Measurements from ENCODE around the gene EXO1. TPM values are rescaled to one million over a fixed set of nuclear protein-coding genes. Genes with fewer than 3 reads are reported as not detected.

The EXO1 gene
- total RNA-seq, 3 donors from 2014 or later: 2.0 to 7.4 (median 2.1) TPM

GRCh38 chr1:241827264-241827663, 20.7 kb upstream of the EXO1 start:
- Histone ChIP-seq H3K4me3 (no peak overlapping the region), H3K4me1 (ENCODE audit: low read depth) (no peaks in the 10 kb centered on the region), H3K9me3 (no peaks in the 10 kb centered on the region), H3K36me3 (ENCODE audit: low read depth) (no peaks in the 10 kb centered on the region)
- TF ChIP-seq, protein P1, sequence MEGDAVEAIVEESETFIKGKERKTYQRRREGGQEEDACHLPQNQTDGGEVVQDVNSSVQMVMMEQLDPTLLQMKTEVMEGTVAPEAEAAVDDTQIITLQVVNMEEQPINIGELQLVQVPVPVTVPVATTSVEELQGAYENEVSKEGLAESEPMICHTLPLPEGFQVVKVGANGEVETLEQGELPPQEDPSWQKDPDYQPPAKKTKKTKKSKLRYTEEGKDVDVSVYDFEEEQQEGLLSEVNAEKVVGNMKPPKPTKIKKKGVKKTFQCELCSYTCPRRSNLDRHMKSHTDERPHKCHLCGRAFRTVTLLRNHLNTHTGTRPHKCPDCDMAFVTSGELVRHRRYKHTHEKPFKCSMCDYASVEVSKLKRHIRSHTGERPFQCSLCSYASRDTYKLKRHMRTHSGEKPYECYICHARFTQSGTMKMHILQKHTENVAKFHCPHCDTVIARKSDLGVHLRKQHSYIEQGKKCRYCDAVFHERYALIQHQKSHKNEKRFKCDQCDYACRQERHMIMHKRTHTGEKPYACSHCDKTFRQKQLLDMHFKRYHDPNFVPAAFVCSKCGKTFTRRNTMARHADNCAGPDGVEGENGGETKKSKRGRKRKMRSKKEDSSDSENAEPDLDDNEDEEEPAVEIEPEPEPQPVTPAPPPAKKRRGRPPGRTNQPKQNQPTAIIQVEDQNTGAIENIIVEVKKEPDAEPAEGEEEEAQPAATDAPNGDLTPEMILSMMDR (IDR thresholded peaks at IDR 0.05): no peak
- ATAC-seq: no peak
- DNase-seq: no peak
- intact Hi-C loops (cut with DNase I, micrococcal nuclease): no loop called here

DNA sequence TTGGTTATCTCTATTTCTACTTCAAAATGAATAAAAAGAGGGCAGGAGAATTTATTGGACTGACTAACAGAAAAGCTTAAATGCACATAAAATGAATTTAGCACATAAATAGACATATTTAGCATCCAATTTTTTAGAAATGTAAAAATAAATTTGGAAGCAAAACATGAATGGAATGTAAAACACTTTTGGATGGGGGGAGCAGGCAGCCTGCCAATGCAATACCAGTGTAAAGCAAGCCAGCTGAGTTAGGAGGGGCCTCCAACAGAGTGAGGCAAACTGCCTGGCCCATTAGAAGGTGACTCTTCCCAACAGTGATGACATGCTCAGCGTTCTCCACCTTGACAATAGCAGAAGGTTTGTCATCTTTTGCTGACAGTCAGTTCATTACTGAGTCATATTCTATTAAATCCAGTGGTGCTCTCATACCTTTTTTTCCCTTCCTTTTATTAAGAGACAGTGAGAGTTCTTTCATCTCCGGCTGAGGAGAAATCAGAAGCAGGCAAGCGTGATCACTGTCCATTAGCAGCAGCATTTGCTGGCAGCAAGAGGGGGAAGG, 19.5 kb upstream of the EXO1 start:
- TF ChIP-seq, protein P1 (IDR thresholded peaks at IDR 0.05): no peak
- Histone ChIP-seq H3K36me3 (ENCODE audit: low read depth) (no peaks in the 10 kb centered on the region), H3K4me3 (no peak overlapping the region), H3K4me1 (ENCODE audit: low read depth) (no peaks in the 10 kb centered on the region), H3K9me3 (no peaks in the 10 kb centered on the region)
- DNase-seq (no peak), ATAC-seq (no peak)
- intact Hi-C loops (cut with DNase I, micrococcal nuclease): no loop called here

DNA sequence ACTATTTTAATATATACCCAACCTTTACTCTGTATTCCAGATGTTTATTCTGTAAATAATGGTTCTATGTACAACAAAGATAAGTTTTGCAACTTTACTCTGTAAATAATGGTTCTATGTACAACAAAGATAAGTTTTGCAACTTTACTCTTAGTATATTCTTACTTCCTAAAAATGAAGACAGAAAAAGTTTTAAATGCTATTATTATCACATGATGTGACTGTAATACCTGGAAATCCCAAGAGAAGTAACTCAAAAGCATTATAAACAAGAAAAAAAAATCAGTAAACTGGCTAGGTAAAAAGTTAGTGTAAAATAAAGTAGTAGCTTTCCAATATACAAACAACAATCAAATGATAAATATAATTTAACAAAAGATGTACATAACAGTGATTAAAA, 18.5 kb upstream of the EXO1 start:
- no peaks in the 10 kb centered on the region for H3K36me3 ChIP-seq (ENCODE audit: low read depth)
- no peak for DNase-seq
- H3K9me3 ChIP-seq: no peaks in the 10 kb centered on the region
- intact Hi-C loops (cut with DNase I, micrococcal nuclease): no loop called here
- no peak overlapping the region for H3K4me3 ChIP-seq
- no peaks in the 10 kb centered on the region for H3K4me1 ChIP-seq (ENCODE audit: low read depth)
- no peak for ATAC-seq
- TF ChIP-seq, protein P1 (IDR thresholded peaks at IDR 0.05): no peak

GRCh38 chr1:241834733-241835377, 13.1 kb upstream of the EXO1 start:
- no peak overlapping the region for H3K4me3 ChIP-seq
- H3K36me3 ChIP-seq (ENCODE audit: low read depth): no peaks in the 10 kb centered on the region
- ATAC-seq: no peak
- no peaks in the 10 kb centered on the region for H3K4me1 ChIP-seq (ENCODE audit: low read depth)
- TF ChIP-seq, protein P1 (IDR thresholded peaks at IDR 0.05): no peak
- no peaks in the 10 kb centered on the region for H3K9me3 ChIP-seq
- intact Hi-C loops (cut with DNase I, micrococcal nuclease): loop anchor here in 1 of 2 donors (5.0 kb wide), 1 partner anchor 223 kb away; no protein-coding TSS in a partner anchor
- DNase-seq: no peak

DNA sequence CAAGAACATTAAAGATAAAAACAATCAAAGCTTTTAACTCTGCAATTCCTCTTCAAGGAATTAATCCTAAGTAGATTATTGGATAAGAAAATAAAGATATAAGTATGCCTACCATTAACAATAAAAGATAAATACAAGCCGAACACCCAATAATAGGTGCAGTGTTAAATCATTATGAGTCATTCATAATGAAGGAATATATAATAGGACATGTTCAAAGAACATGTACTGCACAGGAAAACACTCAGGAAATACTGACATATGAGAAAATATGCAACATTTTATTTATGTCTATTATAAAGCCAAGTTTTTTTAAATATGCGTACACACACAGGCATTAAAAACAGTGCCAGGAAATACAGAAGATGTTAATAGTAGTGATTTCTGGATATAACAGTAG, 11.1 kb upstream of the EXO1 start:
- Histone ChIP-seq H3K36me3 (ENCODE audit: low read depth) (no peaks in the 10 kb centered on the region), H3K4me3 (no peak overlapping the region), H3K9me3 (no peaks in the 10 kb centered on the region), H3K4me1 (ENCODE audit: low read depth) (no peaks in the 10 kb centered on the region)
- intact Hi-C loops (cut with DNase I, micrococcal nuclease): no loop called here
- no peak for DNase-seq
- ATAC-seq: no peak
- TF ChIP-seq, protein P1 (IDR thresholded peaks at IDR 0.05): no peak

All from mucosa of descending colon (tissue), 3 donors.